ENCODE data around the gene ACSS1. TPM values are rescaled to one million over a fixed set of nuclear protein-coding genes. Genes with fewer than 3 reads are reported as not detected.

The ACSS1 gene
- total RNA-seq, 1 experiment from 2014 or later = 2.3 TPM

- Histone ChIP-seq H3K9me3 (ENCODE audit: low read length) (0 out of 2 replicates have a peak, but pooled peaks cover 4% of the 10 kb centered on the region), H3K36me3 (ENCODE audit: low read depth, low read length) (no peaks in the 10 kb centered on the region), H3K9me2 (replicated peaks; ENCODE audit: low read length) (no peaks in the 10 kb centered on the region), H3K27ac (ENCODE audit: low read length) (no peak overlapping the region), H3F3A (ENCODE audit: low read length, unreplicated experiment) (no peaks in the 10 kb centered on the region), H3K9ac (ENCODE audit: low read length) (no peak overlapping the region), H3K4me3 (ENCODE audit: low read length) (no peak overlapping the region), H3K4me2 (ENCODE audit: low read length) (no peak overlapping the region), H3K79me2 (ENCODE audit: low read length) (no peaks in the 10 kb centered on the region), H2AFZ (ENCODE audit: low read length) (no peak overlapping the region), H3K4me1 (ENCODE audit: insufficient read depth, low read length) (peaks cover 44% of the 10 kb centered on the region), H3K27me3 (ENCODE audit: low read length) (no peaks in the 10 kb centered on the region), H4K20me1 (ENCODE audit: low read length) (no peaks in the 10 kb centered on the region)
- ChIA-PET POLR2A (ENCODE audit: unreplicated experiment) (no interaction called here), CTCF (no interaction called here)
- no TSS peak for BruUV-seq (replicated peaks)
- DNase-seq (no peak), ATAC-seq (no peak)
- TF ChIP-seq CTCF (conservative IDR thresholded peaks at IDR 0.05; ENCODE audit: low read depth, low read length) (no peak), EZH2 (IDR thresholded peaks at IDR 0.05; ENCODE audit: low read length, unreplicated experiment) (no peak), EZH2phosphoT487 (IDR thresholded peaks at IDR 0.05; ENCODE audit: borderline replicate concordance, low read length) (no peak)
- intact Hi-C loops (cut with micrococcal nuclease) = loop anchor here (10.0 kb wide), 1 partner anchor 297 kb away; no protein-coding TSS in a partner anchor
Observed at GRCh38 chr20:24998121-24998520, 59.8 kb downstream of the ACSS1 start.

GRCh38 chr20:24996449-24997377 lies 61.2 kb downstream of the ACSS1 start:
- ChIA-PET POLR2A (ENCODE audit: unreplicated experiment) (interaction anchor here (0.6 kb wide), 1 partner anchor 254 kb away, joined by 3 read pairs; no protein-coding TSS in a partner anchor), CTCF (interaction anchor here (0.9 to 2.1 kb wide), 2 partner anchors 66 to 69 kb away, joined by 4 to 7 read pairs; no protein-coding TSS in a partner anchor)
- no TSS peak for BruUV-seq (replicated peaks)
- DNase-seq (no peak), ATAC-seq (no peak)
- Histone ChIP-seq H4K20me1 (ENCODE audit: low read length) (no peaks in the 10 kb centered on the region), H3K36me3 (ENCODE audit: low read depth, low read length) (no peaks in the 10 kb centered on the region), H3K9me3 (ENCODE audit: low read length) (no peaks in the 10 kb centered on the region), H3K9ac (ENCODE audit: low read length) (no peak overlapping the region), H3F3A (ENCODE audit: low read length, unreplicated experiment) (no peaks in the 10 kb centered on the region), H3K27ac (ENCODE audit: low read length) (no peak overlapping the region), H3K4me1 (ENCODE audit: insufficient read depth, low read length) (peaks cover 48% of the 10 kb centered on the region), H3K4me2 (ENCODE audit: low read length) (no peak overlapping the region), H3K4me3 (ENCODE audit: low read length) (no peak overlapping the region), H3K9me2 (replicated peaks; ENCODE audit: low read length) (no peaks in the 10 kb centered on the region), H3K27me3 (ENCODE audit: low read length) (no peaks in the 10 kb centered on the region), H2AFZ (ENCODE audit: low read length) (no peak overlapping the region), H3K79me2 (ENCODE audit: low read length) (peaks cover 7% of the 10 kb centered on the region)
- no peak for TF ChIP-seq EZH2phosphoT487 (IDR thresholded peaks at IDR 0.05; ENCODE audit: borderline replicate concordance, low read length)
- TF ChIP-seq CTCF (conservative IDR thresholded peaks at IDR 0.05; ENCODE audit: low read depth, low read length) = no peak
- TF ChIP-seq EZH2 (IDR thresholded peaks at IDR 0.05; ENCODE audit: low read length, unreplicated experiment) = no peak
- intact Hi-C loops (cut with micrococcal nuclease) = loop anchor here (10.0 kb wide), 1 partner anchor 298 kb away; no protein-coding TSS in a partner anchor
